GM12891 (cell line): ENCODE measurements around the gene MXI1.
A peak's percentile ranks its signal among the peaks of the same experiment; 100 is the strongest.

Source experiments
- DNase-seq: peaks from one replicate; pipeline ENCODE4 v3.0.0; 2011; ENCODE audit warnings: low spot score; ENCODE audit not compliant: insufficient read length
- FAIRE-seq: peaks from 2 replicates; lab custom pipeline; 2011; peaks lifted over from hg19 to GRCh38; lab: Jason Lieb, UNC
- PAX5 ChIP-seq: IDR thresholded peaks from 2 replicates; pipeline ENCODE4 v1.6.1; 2011; ENCODE audit warnings: low read length, moderate library complexity, mild to moderate bottlenecking; ENCODE audit not compliant: insufficient read depth, severe bottlenecking
- POLR2A ChIP-seq: IDR thresholded peaks from 2 replicates; pipeline ENCODE4 v1.6.1; 2011; ENCODE audit warnings: low read depth, low read length, control low read depth
- POLR2AphosphoS5 ChIP-seq: IDR thresholded peaks from 2 replicates; pipeline ENCODE4 v1.6.1; 2011; ENCODE audit warnings: low read depth, low read length, control low read depth
- POU2F2 ChIP-seq: IDR thresholded peaks from 2 replicates; pipeline ENCODE4 v1.6.1; 2011; ENCODE audit warnings: low read depth, mild to moderate bottlenecking, control low read depth, low read length, moderate library complexity
- SPI1 ChIP-seq: IDR thresholded peaks from 2 replicates; pipeline ENCODE4 v1.6.1; 2011; ENCODE audit warnings: low read depth, low read length, control low read depth
- TAF1 ChIP-seq: IDR thresholded peaks from 2 replicates; pipeline ENCODE4 v1.6.1; 2011; ENCODE audit warnings: low read depth, low read length, control low read depth

Gene MXI1

GRCh38 chr10:110279407-110279986 is 72.1 kb downstream of the MXI1 start:
- TF ChIP-seq POU2F2 (no peak), SPI1 (peak; percentile 61)
- peak; percentile 95 for FAIRE-seq
- DNase-seq: no peak

GRCh38 chr10:110284262-110284661 is 76.9 kb downstream of the MXI1 start:
- no peak for FAIRE-seq
- no peak for DNase-seq
- TF ChIP-seq TAF1 (no peak), SPI1 (peak; percentile 43; the same call in 1 of the 2 replicates)

- FAIRE-seq (no peak), DNase-seq (no peak)
- no peak for TF ChIP-seq TAF1
- no peak for TF ChIP-seq SPI1
- TF ChIP-seq POU2F2: no peak
- no peak for TF ChIP-seq PAX5
- TF ChIP-seq POLR2A: no peak
- no peak for TF ChIP-seq POLR2AphosphoS5
Observed at GRCh38 chr10:110285501-110285900, 78.1 kb downstream of the MXI1 start.

GRCh38 chr10:110286841-110287240 is 79.4 kb downstream of the MXI1 start:
- TF ChIP-seq SPI1: no peak
- no peak for TF ChIP-seq TAF1
- TF ChIP-seq POU2F2: no peak
- no peak for TF ChIP-seq POLR2A
- TF ChIP-seq POLR2AphosphoS5: no peak
- no peak for TF ChIP-seq PAX5
- FAIRE-seq (no peak), DNase-seq (no peak)

- no peak for DNase-seq
- TF ChIP-seq PAX5: no peak
- TF ChIP-seq SPI1: no peak
- no peak for TF ChIP-seq POU2F2
- no peak for TF ChIP-seq POLR2AphosphoS5
- no peak for TF ChIP-seq POLR2A
- TF ChIP-seq TAF1: no peak
- FAIRE-seq: no peak
Observed at GRCh38 chr10:110296966-110297365, 89.6 kb downstream of the MXI1 start.

GRCh38 chr10:110300486-110300986 is 93.1 kb downstream of the MXI1 start:
- FAIRE-seq: peak; percentile 71
- no peak for TF ChIP-seq POU2F2
- TF ChIP-seq TAF1: no peak
- TF ChIP-seq SPI1: no peak
- no peak for TF ChIP-seq POLR2AphosphoS5
- no peak for TF ChIP-seq POLR2A
- no peak for TF ChIP-seq PAX5
- no peak for DNase-seq

GRCh38 chr10:110303681-110304080 is 96.3 kb downstream of the MXI1 start:
- FAIRE-seq (peak; percentile 63), DNase-seq (no peak)
- TF ChIP-seq PAX5 (no peak), POLR2AphosphoS5 (no peak), POLR2A (no peak), TAF1 (no peak), POU2F2 (no peak), SPI1 (no peak)

GRCh38 chr10:110304394-110304779 is 97.0 kb downstream of the MXI1 start:
- FAIRE-seq (no peak), DNase-seq (no peak)
- no peak for TF ChIP-seq PAX5

- FAIRE-seq (peak; percentile 99), DNase-seq (peak; percentile 88)
- TF ChIP-seq PAX5 (no peak), POLR2AphosphoS5 (peak; percentile 93), POLR2A (peak; percentile 95), TAF1 (peak; percentile 92), POU2F2 (peak; percentile 84), SPI1 (0 out of 2 replicates have a peak, but pooled peaks have one; percentile 9)
Observed at GRCh38 chr10:110304780-110305421, 97.5 kb downstream of the MXI1 start, which contains the start of gene SMNDC1. Gene SMNDC1 (minus strand): TSS chr10:110304920. CDS start chr10:110303587, 1,333 bp downstream.

- FAIRE-seq (peak; percentile 82), DNase-seq (no peak)
- TF ChIP-seq TAF1 (no peak), POLR2A (no peak), SPI1 (no peak)
Observed at GRCh38 chr10:110305767-110306451, 98.5 kb downstream of the MXI1 start.
